HCT116 (cell line): ENCODE results near the gene KMT2B. TPM values are rescaled to one million over a fixed set of nuclear protein-coding genes. Genes with fewer than 3 reads are reported as not detected.

Experiments used
- ATAC-seq: fragments of 200-7000 bp; cut with Tn5 transposase; 2 replicates; pipeline ENCODE4 v1.9.1; 2020; ENCODE audit warnings: mild to moderate bottlenecking, moderate library complexity
- BruUV-seq: library from RNA; stranded (reverse); fragments of 400-500 nt; replicated peaks from 2 replicates; lab custom pipeline; 2021; lab: Mats Ljungman, UMichigan
- CTCF ChIA-PET: fragments of 300-600 bp; sonication (Branson Sonifier 250); formaldehyde crosslinking; loops from one replicate; lab custom pipeline; 2021; ENCODE audit warnings: antibody characterized with exemption; lab: Charles Lee
- POLR2A ChIA-PET: fragments of 300-600, 350-600 bp; sonication (Branson Sonifier 250); formaldehyde crosslinking; loops from one replicate; lab custom pipeline; 2021; ENCODE audit warnings: antibody characterized with exemption; lab: Charles Lee
- RAD21 ChIA-PET, 2 experiments: fragments of 300-600 bp; sonication (Branson Sonifier 250); formaldehyde crosslinking; loops; one replicate each; lab custom pipeline; 2023; ENCODE audit warnings: low total read pairs in 2 of 2; ENCODE audit not compliant: uncharacterized antibody in 2 of 2, unreplicated experiment in 2 of 2, low non-redundant PET in 1 of 2; lab: Charles Lee
- DNase-seq: peaks from one replicate; pipeline ENCODE4 v3.0.0-alpha.2; 2010; ENCODE audit warnings: low read depth, low spot score
- H2AFZ ChIP-seq: fragments of 200-600 bp; shearing (Covaris generic), sonication (generic); 2 replicates; pipeline ENCODE4 v1.6.1; 2017; ENCODE audit warnings: low read depth, mixed run types, mixed read lengths, antibody characterized with exemption, low read length; ENCODE audit not compliant: poor library complexity, severe bottlenecking
- H3K27ac ChIP-seq: 2 replicates; pipeline ENCODE4 v1.5.1; 2012; ENCODE audit warnings: low read depth, low read length
- H3K27me3 ChIP-seq: fragments of 200-600 bp; sonication (generic); 2 replicates; pipeline ENCODE4 v1.6.1; 2016; ENCODE audit warnings: mixed run types, low read length, mixed read lengths; ENCODE audit not compliant: insufficient read depth
- H3K36me3 ChIP-seq, 2 experiments: fragments of 200-500 bp in 1 of 2; fragments of 200-600 bp in 1 of 2; sonication (Bioruptor generic) in 1 of 2; sonication (generic) in 1 of 2; 2 replicates each; pipeline versions ENCODE4 v1.5.1 to v1.6.1; 2014 to 2016; ENCODE audit warnings: low read length in 2 of 2, inconsistent platforms in 1 of 2, mixed read lengths in 1 of 2, mixed run types in 1 of 2; ENCODE audit not compliant: insufficient read depth in 2 of 2, control insufficient read depth in 1 of 2
- H3K4me1 ChIP-seq, 2 experiments: fragments of 200-600 bp in 1 of 2; sonication (generic) in 1 of 2; 2 replicates each; pipeline versions ENCODE4 v1.5.1 to v1.6.1; 2012 to 2017; ENCODE audit warnings: low read length in 2 of 2, inconsistent platforms in 1 of 2, mild to moderate bottlenecking in 1 of 2, mixed read lengths in 1 of 2, mixed run types in 1 of 2, moderate library complexity in 1 of 2; ENCODE audit not compliant: insufficient read depth in 2 of 2, control insufficient read depth in 1 of 2
- H3K4me2 ChIP-seq: fragments of 200-600 bp; sonication (generic); 2 replicates; pipeline ENCODE4 v1.6.1; 2017; ENCODE audit warnings: mixed run types, low read length, mixed read lengths
- H3K4me3 ChIP-seq, 2 experiments: fragments of 200-600 bp in 1 of 2; sonication (generic) in 1 of 2; replicated peaks in 1 of 2; 2 replicates each; pipeline ENCODE4 v1.5.1; 2011 to 2016; ENCODE audit warnings: low read length in 2 of 2, control low read depth in 1 of 2, low read depth in 1 of 2, mild to moderate bottlenecking in 1 of 2, mixed read lengths in 1 of 2, mixed run types in 1 of 2
- H3K79me2 ChIP-seq: fragments of 200-600 bp; sonication (generic); 2 replicates; pipeline ENCODE4 v1.6.1; 2017; ENCODE audit warnings: mild to moderate bottlenecking, mixed run types, low read length, moderate library complexity, mixed read lengths; ENCODE audit not compliant: insufficient read depth
- H3K9ac ChIP-seq: fragments of 200-600 bp; sonication (generic); 2 replicates; pipeline ENCODE4 v1.6.1; 2016; ENCODE audit warnings: low read length, mixed read lengths
- H3K9me2 ChIP-seq: fragments of 200-600 bp; sonication (generic), shearing (Covaris generic); 2 replicates; pipeline ENCODE4 v1.6.1; 2017; ENCODE audit warnings: mixed run types, mild to moderate bottlenecking, moderate library complexity; ENCODE audit not compliant: insufficient read depth
- H3K9me3 ChIP-seq, 2 experiments: fragments of 200-500 bp in 1 of 2; fragments of 200-600 bp in 1 of 2; sonication (Bioruptor generic) in 1 of 2; sonication (generic) in 1 of 2; 2 replicates each; pipeline ENCODE4 v1.6.1; 2014 to 2017; ENCODE audit warnings: low read length in 2 of 2, mixed read lengths in 2 of 2, inconsistent platforms in 1 of 2, low read depth in 1 of 2, mild to moderate bottlenecking in 1 of 2, mixed run types in 1 of 2, moderate library complexity in 1 of 2; ENCODE audit not compliant: control insufficient read depth in 1 of 2, insufficient read depth in 1 of 2
- H4K20me1 ChIP-seq: fragments of 200-600 bp; sonication (generic), shearing (Covaris generic); 2 replicates; pipeline ENCODE4 v1.6.1; 2017; ENCODE audit warnings: mixed run types, mild to moderate bottlenecking, moderate library complexity; ENCODE audit not compliant: insufficient read depth
- ATF3 ChIP-seq: IDR thresholded peaks from 2 replicates; pipeline ENCODE4 v1.6.1; 2012
- CBX3 ChIP-seq: IDR thresholded peaks from 2 replicates; pipeline ENCODE4 v1.6.1; 2012; ENCODE audit warnings: low read depth
- CTCF ChIP-seq, 3 experiments: fragments of 200-600 bp in 1 of 3; sonication (generic) in 1 of 3; IDR thresholded peaks in 2 of 3; conservative IDR thresholded peaks in 1 of 3; 2 replicates each; pipeline ENCODE4 v1.5.1; 2012 to 2017; ENCODE audit warnings: low read depth in 2 of 3, low read length in 2 of 3, antibody characterized with exemption in 1 of 3, borderline replicate concordance in 1 of 3, control low read depth in 1 of 3, mild to moderate bottlenecking in 1 of 3, mixed read lengths in 1 of 3, mixed run types in 1 of 3, moderate library complexity in 1 of 3; ENCODE audit not compliant: insufficient read depth in 1 of 3
- EGR1 ChIP-seq: IDR thresholded peaks from 2 replicates; pipeline ENCODE4 v1.6.1; 2012; ENCODE audit warnings: low read depth
- EZH2 ChIP-seq: fragments of 200-600 bp; sonication (generic); IDR thresholded peaks from 2 replicates; pipeline ENCODE4 v1.6.1; 2017; ENCODE audit warnings: antibody characterized with exemption, mixed run types
- EZH2phosphoT487 ChIP-seq: fragments of 200-600 bp; IDR thresholded peaks from 2 replicates; pipeline ENCODE4 v1.6.1; 2018; ENCODE audit warnings: antibody characterized with exemption, borderline replicate concordance
- MAX ChIP-seq: IDR thresholded peaks from 2 replicates; pipeline ENCODE4 v1.6.1; 2012
- POLR2A ChIP-seq: IDR thresholded peaks from 2 replicates; pipeline ENCODE4 v1.7.0; 2011; ENCODE audit warnings: borderline replicate concordance; ENCODE audit not compliant: insufficient read depth, insufficient read length; ENCODE audit errors: extremely low read depth
- POLR2AphosphoS5 ChIP-seq: IDR thresholded peaks from 2 replicates; pipeline ENCODE4 v1.6.1; 2011; ENCODE audit warnings: mild to moderate bottlenecking, low read depth, low read length, moderate library complexity
- REST ChIP-seq: IDR thresholded peaks from 2 replicates; pipeline ENCODE4 v1.6.1; 2012; ENCODE audit warnings: low read depth
- SRF ChIP-seq: IDR thresholded peaks from 2 replicates; pipeline ENCODE4 v1.6.1; 2012; ENCODE audit warnings: low read depth
- ZFX ChIP-seq: fragments of 450-650 bp; IDR thresholded peaks from 2 replicates; pipeline ENCODE4 v1.6.1; 2017
- ZNF274 ChIP-seq: fragments of 200-500 bp; sonication (Bioruptor generic); IDR thresholded peaks from 2 replicates; pipeline ENCODE4 v1.6.1; 2014; ENCODE audit warnings: mild to moderate bottlenecking, low read depth, low read length, inconsistent platforms
- intact Hi-C: fragments of 100-400 bp; cut with micrococcal nuclease; formaldehyde crosslinking; loops from 2 replicates; pipeline ENCODE4 v1.10.0; 2022
- total RNA-seq: library from RNA; stranded (reverse); gene quantifications from one replicate; pipeline ENCODE4 v1.2.1, GENCODE V29; 2021; ENCODE audit not compliant: unreplicated experiment

The KMT2B gene
- total RNA-seq, 1 experiment from 2014 or later, result 29.9 TPM

GRCh38 chr19:35727956-35728706, 10.3 kb downstream of the KMT2B start (continued):
- TF ChIP-seq ZFX (no peak), MAX (no peak), SRF (no peak), EZH2 (no peak), REST (no peak), EZH2phosphoT487 (no peak), POLR2A (no peak), ATF3 (no peak)

GRCh38 chr19:35729021-35729420, 11.2 kb downstream of the KMT2B start:
- Histone ChIP-seq H3K4me3 (no peak overlapping the region), H3K9me2 (no peaks in the 10 kb centered on the region), H3K4me2 (no peak overlapping the region), H3K4me1 (no peaks in the 10 kb centered on the region), H2AFZ (no peak overlapping the region), H3K9ac (no peak overlapping the region), H3K79me2 (no peaks in the 10 kb centered on the region), H3K27me3 (no peaks in the 10 kb centered on the region), H3K9me3 (no peaks in the 10 kb centered on the region), H4K20me1 (no peaks in the 10 kb centered on the region), H3K27ac (no peak overlapping the region), H3K36me3 (peaks cover 55 to 65% of the 10 kb centered on the region in 2 experiments)
- DNase-seq (no peak), ATAC-seq (no peak)
- CTCF ChIA-PET, result no interaction called here
- BruUV-seq, result no TSS peak
- no peak for TF ChIP-seq POLR2AphosphoS5
- no peak for TF ChIP-seq ZNF274
- TF ChIP-seq ZFX, result no peak
- TF ChIP-seq CTCF (IDR thresholded peaks at IDR 0.05 in 2 of 3, conservative IDR thresholded peaks at IDR 0.05 in 1 of 3; ENCODE audit: borderline replicate concordance in 1 of 3, insufficient read depth in 1 of 3, low read depth in 2 of 3, low read length in 2 of 3), result no peak
- TF ChIP-seq EGR1, result no peak
- no peak for TF ChIP-seq REST
- TF ChIP-seq EZH2, result no peak
- TF ChIP-seq MAX, result no peak
- TF ChIP-seq CBX3, result no peak
- TF ChIP-seq, all 23 proteins: peak for 0
- POLR2A ChIA-PET, result no interaction called here
- RAD21 ChIA-PET, result no interaction called here
- intact Hi-C loops, result no loop called here
